HEK293 (cell line): ENCODE results near the gene SLC1A3.

Experiments
- EGR2 ChIP-seq: fragments of 450-650 bp; formaldehyde crosslinking; IDR thresholded peaks from 2 replicates; pipeline ENCODE4 v1.5.1; 2016; ENCODE audit warnings: low read depth, missing biosample characterization, missing genetic modification characterization
- GLI4 ChIP-seq: fragments of 450-650 bp; formaldehyde crosslinking; IDR thresholded peaks from 2 replicates; pipeline ENCODE4 v1.5.1; 2016; ENCODE audit warnings: missing biosample characterization, missing genetic modification characterization
- IKZF3 ChIP-seq: fragments of 450-650 bp; IDR thresholded peaks from 2 replicates; pipeline ENCODE4 v1.5.0; 2018; ENCODE audit warnings: missing biosample characterization, mild to moderate bottlenecking, missing genetic modification characterization, moderate library complexity
- KLF9 ChIP-seq: fragments of 450-650 bp; formaldehyde crosslinking; IDR thresholded peaks from 2 replicates; pipeline ENCODE4 v1.5.1; 2016; ENCODE audit warnings: missing biosample characterization, missing genetic modification characterization, low read depth
- YY2 ChIP-seq: fragments of 450-650 bp; formaldehyde crosslinking; IDR thresholded peaks from 2 replicates; pipeline ENCODE4 v1.5.1; 2016; ENCODE audit warnings: missing biosample characterization, missing genetic modification characterization
- ZNF214 ChIP-seq: fragments of 450-650 bp; formaldehyde crosslinking; IDR thresholded peaks from 2 replicates; pipeline ENCODE4 v1.5.1; 2017; ENCODE audit warnings: missing biosample characterization, mild to moderate bottlenecking, missing genetic modification characterization, borderline replicate concordance
- ZNF24 ChIP-seq: fragments of 450-650 bp; formaldehyde crosslinking; IDR thresholded peaks from 2 replicates; pipeline ENCODE4 v1.5.1; 2016; ENCODE audit warnings: missing biosample characterization, missing genetic modification characterization
- ZNF341 ChIP-seq: fragments of 450-650 bp; formaldehyde crosslinking; IDR thresholded peaks from 2 replicates; pipeline ENCODE4; 2016; ENCODE audit warnings: low read depth, missing biosample characterization, missing genetic modification characterization
- ZNF510 ChIP-seq: fragments of 450-650 bp; formaldehyde crosslinking; IDR thresholded peaks from 2 replicates; pipeline ENCODE4 v1.5.1; 2018; ENCODE audit warnings: mild to moderate bottlenecking, missing genetic modification characterization, missing biosample characterization; ENCODE audit not compliant: insufficient replicate concordance
- TF ChIP-seq, protein P1 (sequence below): fragments of 450-650 bp; formaldehyde crosslinking; IDR thresholded peaks from 2 replicates; pipeline ENCODE4 v1.5.1; 2016; ENCODE audit warnings: missing biosample characterization, missing genetic modification characterization
- TF ChIP-seq, protein P2 (sequence below): fragments of 450-650 bp; formaldehyde crosslinking; IDR thresholded peaks from 2 replicates; pipeline ENCODE4 v1.5.1; 2016; ENCODE audit warnings: missing biosample characterization, missing genetic modification characterization
- TF ChIP-seq, protein P3 (sequence below): fragments of 450-650 bp; formaldehyde crosslinking; IDR thresholded peaks from 2 replicates; pipeline ENCODE4 v1.5.1; 2016; ENCODE audit warnings: missing biosample characterization, missing genetic modification characterization

DNA sequence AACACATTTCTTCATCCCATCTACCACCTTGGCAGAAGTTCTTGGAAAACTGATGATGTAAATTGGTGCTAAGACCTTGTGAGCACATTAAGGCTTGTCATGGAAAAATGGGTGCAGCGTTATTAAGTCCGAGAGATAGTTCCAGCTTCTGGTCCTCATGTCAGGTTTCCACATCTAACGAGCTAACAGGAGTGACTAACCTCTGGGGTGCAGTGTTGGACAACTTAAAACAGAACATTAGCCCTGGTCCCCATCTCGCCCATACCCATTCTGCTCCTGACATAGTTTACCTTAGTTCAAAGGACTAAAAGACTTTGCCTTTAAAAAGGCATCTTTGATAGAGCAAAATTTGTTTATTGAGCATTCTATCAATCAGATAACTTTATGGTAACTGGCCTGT lies 128.0 kb downstream of the SLC1A3 start:
- TF ChIP-seq, protein P1, sequence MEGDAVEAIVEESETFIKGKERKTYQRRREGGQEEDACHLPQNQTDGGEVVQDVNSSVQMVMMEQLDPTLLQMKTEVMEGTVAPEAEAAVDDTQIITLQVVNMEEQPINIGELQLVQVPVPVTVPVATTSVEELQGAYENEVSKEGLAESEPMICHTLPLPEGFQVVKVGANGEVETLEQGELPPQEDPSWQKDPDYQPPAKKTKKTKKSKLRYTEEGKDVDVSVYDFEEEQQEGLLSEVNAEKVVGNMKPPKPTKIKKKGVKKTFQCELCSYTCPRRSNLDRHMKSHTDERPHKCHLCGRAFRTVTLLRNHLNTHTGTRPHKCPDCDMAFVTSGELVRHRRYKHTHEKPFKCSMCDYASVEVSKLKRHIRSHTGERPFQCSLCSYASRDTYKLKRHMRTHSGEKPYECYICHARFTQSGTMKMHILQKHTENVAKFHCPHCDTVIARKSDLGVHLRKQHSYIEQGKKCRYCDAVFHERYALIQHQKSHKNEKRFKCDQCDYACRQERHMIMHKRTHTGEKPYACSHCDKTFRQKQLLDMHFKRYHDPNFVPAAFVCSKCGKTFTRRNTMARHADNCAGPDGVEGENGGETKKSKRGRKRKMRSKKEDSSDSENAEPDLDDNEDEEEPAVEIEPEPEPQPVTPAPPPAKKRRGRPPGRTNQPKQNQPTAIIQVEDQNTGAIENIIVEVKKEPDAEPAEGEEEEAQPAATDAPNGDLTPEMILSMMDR (tag by site-specific recombination), result peak; percentile 38
- TF ChIP-seq GLI4 (tag by site-specific recombination) (no peak), IKZF3 (tag by site-specific recombination) (no peak), YY2 (tag by site-specific recombination) (no peak), ZNF24 (tag by site-specific recombination) (no peak), ZNF214 (no peak), KLF9 (tag by site-specific recombination) (no peak), ZNF510 (tag by site-specific recombination) (no peak), EGR2 (tag by site-specific recombination) (no peak), ZNF341 (tag by site-specific recombination) (no peak)
- TF ChIP-seq, protein P2, sequence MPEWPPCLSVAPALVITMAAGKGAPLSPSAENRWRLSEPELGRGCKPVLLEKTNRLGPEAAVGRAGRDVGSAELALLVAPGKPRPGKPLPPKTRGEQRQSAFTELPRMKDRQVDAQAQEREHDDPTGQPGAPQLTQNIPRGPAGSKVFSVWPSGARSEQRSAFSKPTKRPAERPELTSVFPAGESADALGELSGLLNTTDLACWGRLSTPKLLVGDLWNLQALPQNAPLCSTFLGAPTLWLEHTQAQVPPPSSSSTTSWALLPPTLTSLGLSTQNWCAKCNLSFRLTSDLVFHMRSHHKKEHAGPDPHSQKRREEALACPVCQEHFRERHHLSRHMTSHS (tag by site-specific recombination), result no peak
- TF ChIP-seq, protein P3, sequence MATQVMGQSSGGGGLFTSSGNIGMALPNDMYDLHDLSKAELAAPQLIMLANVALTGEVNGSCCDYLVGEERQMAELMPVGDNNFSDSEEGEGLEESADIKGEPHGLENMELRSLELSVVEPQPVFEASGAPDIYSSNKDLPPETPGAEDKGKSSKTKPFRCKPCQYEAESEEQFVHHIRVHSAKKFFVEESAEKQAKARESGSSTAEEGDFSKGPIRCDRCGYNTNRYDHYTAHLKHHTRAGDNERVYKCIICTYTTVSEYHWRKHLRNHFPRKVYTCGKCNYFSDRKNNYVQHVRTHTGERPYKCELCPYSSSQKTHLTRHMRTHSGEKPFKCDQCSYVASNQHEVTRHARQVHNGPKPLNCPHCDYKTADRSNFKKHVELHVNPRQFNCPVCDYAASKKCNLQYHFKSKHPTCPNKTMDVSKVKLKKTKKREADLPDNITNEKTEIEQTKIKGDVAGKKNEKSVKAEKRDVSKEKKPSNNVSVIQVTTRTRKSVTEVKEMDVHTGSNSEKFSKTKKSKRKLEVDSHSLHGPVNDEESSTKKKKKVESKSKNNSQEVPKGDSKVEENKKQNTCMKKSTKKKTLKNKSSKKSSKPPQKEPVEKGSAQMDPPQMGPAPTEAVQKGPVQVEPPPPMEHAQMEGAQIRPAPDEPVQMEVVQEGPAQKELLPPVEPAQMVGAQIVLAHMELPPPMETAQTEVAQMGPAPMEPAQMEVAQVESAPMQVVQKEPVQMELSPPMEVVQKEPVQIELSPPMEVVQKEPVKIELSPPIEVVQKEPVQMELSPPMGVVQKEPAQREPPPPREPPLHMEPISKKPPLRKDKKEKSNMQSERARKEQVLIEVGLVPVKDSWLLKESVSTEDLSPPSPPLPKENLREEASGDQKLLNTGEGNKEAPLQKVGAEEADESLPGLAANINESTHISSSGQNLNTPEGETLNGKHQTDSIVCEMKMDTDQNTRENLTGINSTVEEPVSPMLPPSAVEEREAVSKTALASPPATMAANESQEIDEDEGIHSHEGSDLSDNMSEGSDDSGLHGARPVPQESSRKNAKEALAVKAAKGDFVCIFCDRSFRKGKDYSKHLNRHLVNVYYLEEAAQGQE (tag by site-specific recombination), result no peak
